ENCODE results near the gene NLRP4. TPM values are rescaled to one million over a fixed set of nuclear protein-coding genes. Genes with fewer than 3 reads are reported as not detected.
"Not testable (repeated sequence)": the region's sequence is repeated elsewhere in the genome, so short reads cannot be mapped to it uniquely, and the experiment has no call there.

NLRP4 gene
- total and polyA plus RNA-seq, 2 of the 8 experiments (the other 6 are each of a cell fraction or from before 2014, with no cell fraction given), result not detected

DNA sequence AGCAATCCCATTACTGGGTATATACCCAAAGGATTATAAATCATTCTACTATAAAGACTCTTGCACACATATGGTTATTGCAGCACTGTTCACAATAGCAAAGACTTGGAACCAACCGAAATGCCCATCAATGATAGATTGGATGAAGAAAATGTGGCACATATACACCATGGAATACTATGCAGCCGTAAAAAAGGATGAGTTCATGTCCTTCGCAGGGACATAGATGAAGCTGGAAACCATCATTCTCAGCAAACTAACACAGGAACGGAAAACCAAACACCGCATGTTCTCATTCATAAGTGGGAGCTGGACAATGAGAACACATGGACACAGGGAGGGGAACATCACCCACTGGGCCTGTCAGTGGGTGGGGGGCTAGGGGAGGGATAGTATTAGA is 92.9 kb downstream of the NLRP4 start:
- H3K14ac ChIP-seq (ENCODE audit: insufficient read length); H3K79me1 ChIP-seq (ENCODE audit: low read depth, low read length); H2BK5ac ChIP-seq (ENCODE audit: low read depth, low read length); H2AFZ ChIP-seq (ENCODE audit: low read length); H3K23ac ChIP-seq (ENCODE audit: insufficient read length); H3K4me2 ChIP-seq (ENCODE audit: insufficient read depth in 1 of 2, low read depth in 2 of 2, low read length in 2 of 2); DNase-seq (ENCODE audit: low read depth in 1 of 2, low spot score in 2 of 2); H3K4me1 ChIP-seq (replicated peaks in 1 of 4; ENCODE audit: control insufficient read depth in 3 of 4, insufficient read depth in 4 of 4, low read length in 3 of 4); H3K27ac ChIP-seq (ENCODE audit: low read depth, low read length); H3K56ac ChIP-seq (replicated peaks; ENCODE audit: insufficient read length, low read depth, low read length); H2AK5ac ChIP-seq (ENCODE audit: low read depth, low read length); H3K18ac ChIP-seq (ENCODE audit: extremely low read depth, low read length); H4K5ac ChIP-seq (ENCODE audit: insufficient read length, low read depth, low read length); H4K8ac ChIP-seq (ENCODE audit: extremely low read depth, insufficient read depth, low read length); H4K20me1 ChIP-seq (replicated peaks in 1 of 2; ENCODE audit: control insufficient read depth in 1 of 2, insufficient read depth in 2 of 2, low read length in 2 of 2); H3K4ac ChIP-seq (replicated peaks; ENCODE audit: insufficient read length, low read depth, low read length); H2BK120ac ChIP-seq (replicated peaks; ENCODE audit: low read depth, low read length); H3K36me3 ChIP-seq (ENCODE audit: control insufficient read depth in 2 of 4, insufficient read depth in 4 of 4, low read length in 3 of 4); H3K27me3 ChIP-seq (replicated peaks in 1 of 4; ENCODE audit: control insufficient read depth in 3 of 4, extremely low read depth in 1 of 4, insufficient read depth in 3 of 4, low read length in 3 of 4); H3K4me3 ChIP-seq (ENCODE audit: extremely low read depth in 1 of 4, insufficient read depth in 2 of 4, low read depth in 3 of 4, low read length in 4 of 4); H2BK20ac ChIP-seq (ENCODE audit: low read length); FAIRE-seq; H2BK15ac ChIP-seq (ENCODE audit: low read length); H2BK12ac ChIP-seq (ENCODE audit: low read depth, low read length); H3K23me2 ChIP-seq (ENCODE audit: low read depth, low read length); H3K9ac ChIP-seq (replicated peaks in 1 of 4; ENCODE audit: extremely low read depth in 1 of 4, low read depth in 3 of 4, low read length in 3 of 4); H4K91ac ChIP-seq (replicated peaks; ENCODE audit: insufficient read length, low read length); H3K79me2 ChIP-seq (ENCODE audit: control insufficient read depth in 1 of 2, insufficient read depth in 2 of 2, low read length in 2 of 2); POLR2A ChIA-PET (ENCODE audit: partially characterized antibody): not testable (repeated sequence)
- WGBS, 2 experiments (ENCODE audit: extremely low coverage in 1 of 2, insufficient coverage in 1 of 2, insufficient read length in 1 of 2, insufficient replicate concordance in 2 of 2, low coverage in 1 of 2, low lambda C conversion rate in 2 of 2, missing lambda C conversion rate in 1 of 2), result 85% methylated on average over 5 of the region's 5 CpGs; no CpG with 5 or more reads in 1 of the 2 experiments
- CTCF ChIA-PET (ENCODE audit: partially characterized antibody), result interaction anchor here (0.6 kb wide), 1 partner anchor 299 kb away, joined by 4 read pairs; no protein-coding TSS in a partner anchor
- H3K9me3 ChIP-seq (ENCODE audit: insufficient read depth in 2 of 2, low read depth in 1 of 2, low read length in 1 of 2), result peaks cover 58 to 78% of the 10 kb centered on the region in 2 experiments

All from H1 (cell line).